Spleen (tissue), 11 donors: ENCODE results near the gene GAB2. TPM values are rescaled to one million over a fixed set of nuclear protein-coding genes. Genes with fewer than 3 reads are reported as not detected.

Source experiments
- DNase-seq: peaks from one replicate; pipeline ENCODE4 v3.0.0-alpha.2; 2020
- H3K27ac ChIP-seq, 8 donors: fragments of 200-600 bp; sonication (generic) in 7 of 8; 1 replicate in 4 of 8; 2 replicates in 4 of 8; pipeline versions ENCODE4 v1.5.0 to v1.8.0; 2016 to 2021; ENCODE audit warnings: inconsistent platforms in 4 of 8, mild to moderate bottlenecking in 4 of 8, moderate library complexity in 1 of 8
- H3K27me3 ChIP-seq, 7 donors: fragments of 200-600 bp; sonication (generic) in 6 of 7; replicated peaks in 1 of 7; 1 replicate in 4 of 7; 2 replicates in 3 of 7; pipeline versions ENCODE4 v1.5.0 to v1.8.0; 2016 to 2021; ENCODE audit warnings: inconsistent platforms in 3 of 7, mild to moderate bottlenecking in 1 of 7
- H3K36me3 ChIP-seq, 6 donors: fragments of 200-600 bp; sonication (generic) in 5 of 6; 1 replicate in 4 of 6; 2 replicates in 2 of 6; pipeline versions ENCODE4 v1.5.0 to v1.8.0; 2016 to 2021; ENCODE audit warnings: inconsistent platforms in 2 of 6
- H3K4me1 ChIP-seq, 6 donors: fragments of 200-600 bp; sonication (generic) in 5 of 6; 1 replicate in 3 of 6; 2 replicates in 3 of 6; pipeline versions ENCODE4 v1.5.0 to v1.8.0; 2016 to 2021; ENCODE audit warnings: inconsistent platforms in 3 of 6
- H3K4me3 ChIP-seq, 8 donors: fragments of 200-600 bp; sonication (generic) in 7 of 8; 1 replicate in 4 of 8; 2 replicates in 4 of 8; pipeline versions ENCODE4 v1.5.0 to v1.8.0; 2016 to 2021; ENCODE audit warnings: inconsistent platforms in 4 of 8, mild to moderate bottlenecking in 4 of 8, moderate library complexity in 2 of 8
- H3K9me3 ChIP-seq, 8 donors: fragments of 200-600 bp; sonication (generic) in 7 of 8; 1 replicate in 4 of 8; 2 replicates in 4 of 8; pipeline versions ENCODE4 v1.5.0 to v1.8.0; 2016 to 2021; ENCODE audit warnings: inconsistent platforms in 4 of 8
- CTCF ChIP-seq, 11 experiments: fragments of 200-600 bp in 7 of 11; fragments of 450-650 bp in 4 of 11; sonication (generic) in 4 of 11; IDR thresholded peaks in 8 of 11; conservative IDR thresholded peaks in 3 of 11; 1 replicate in 7 of 11; 2 replicates in 4 of 11; pipeline versions ENCODE4 v1.4.0 to v1.8.0; 2016 to 2021; ENCODE audit warnings: antibody characterized with exemption in 11 of 11, inconsistent platforms in 4 of 11, mild to moderate bottlenecking in 1 of 11
- POLR2A ChIP-seq, 3 donors: fragments of 450-650 bp; IDR thresholded peaks; one replicate each; pipeline ENCODE4 v1.5.1; 2017; ENCODE audit warnings: antibody characterized with exemption in 3 of 3, mild to moderate bottlenecking in 1 of 3
- POLR2AphosphoS5 ChIP-seq, 3 donors: sonication (generic); formaldehyde crosslinking; IDR thresholded peaks; one replicate each; pipeline ENCODE4 v1.5.1; 2017; ENCODE audit warnings: antibody characterized with exemption in 3 of 3
- WGBS, 5 donors: extraction: QIAGEN DNeasy Blood & Tissue Kit in 3 of 5; methylation state at CpG; one replicate each; pipeline versions ENCODE4 v1.1.5 to v1.1.7; 2013 to 2018; 5-methylcytosine and 5-hydroxymethylcytosine counted together
- intact Hi-C: fragments of 100-400 bp; cut with DNase I; formaldehyde crosslinking; loops from one replicate; pipeline ENCODE4 v1.15.0; 2023; ENCODE audit warnings: low total_unique reads
- polyA plus RNA-seq, 3 donors: library from polyadenylated mRNA; stranded (reverse); fragments of 200-250 nt; gene quantifications; one replicate each; pipeline ENCODE4 v1.2.1, GENCODE V29; 2013
- total RNA-seq, 7 donors: library from RNA; depleted of rRNA in 3 of 7; stranded (reverse); fragments of >200 nt in 3 of 7; fragmentation: NEBNext Ultra II Directional in 4 of 7; extraction: Animal tissue kit (Norgen Biotek cat#: 25700) in 4 of 7; gene quantifications; one replicate each; pipeline versions ENCODE4 v1.1.0 to v1.2.1, GENCODE V29; 2016 to 2021
- donor health status: healthy with polysubstance abuse.
- donor health status: DM: no; HTN: no; CAD: no; lungs with moderate emphysema.
- donor health status: DM: no; HTN: no; CAD: no.
- donor health status: Bipolar disorder and iron deficiency.
- donor health status: healthy.
- donor health status: DM: no; HTN: no; CAD: no.
- donor health status: DM: yes; HTN: yes; CAD: no.

Gene GAB2
- total and polyA plus RNA-seq, 10 donors = 2.3 to 57.7 (median 47.0) TPM

GRCh38 chr11:78432956-78433355, 15.3 kb upstream of the GAB2 start:
- intact Hi-C loops = no loop called here
- Histone ChIP-seq H3K27ac (no peak overlapping the region), H3K4me3 (no peak overlapping the region), H3K27me3 (no peaks in the 10 kb centered on the region), H3K36me3 (peaks cover 0 to 4% (median 0%) of the 10 kb centered on the region in 6 donors), H3K4me1 (peaks cover 6 to 36% (median 23%) of the 10 kb centered on the region in 6 donors), H3K9me3 (no peaks in the 10 kb centered on the region)
- no peak for TF ChIP-seq CTCF (IDR thresholded peaks at IDR 0.05 in 8 of 11, conservative IDR thresholded peaks at IDR 0.05 in 3 of 11)
- TF ChIP-seq POLR2AphosphoS5 (IDR thresholded peaks at IDR 0.05) = no peak
- no peak for TF ChIP-seq POLR2A (IDR thresholded peaks at IDR 0.05)
- no peak for DNase-seq
- WGBS, 5 donors = 89 to 92% (median 90%) methylated on average over 1 of the region's 1 CpG

GRCh38 chr11:78432058-78432515, 14.5 kb upstream of the GAB2 start:
- 73 to 86% (median 79%) methylated on average over 4 of the region's 4 CpGs for WGBS, 5 donors

GRCh38 chr11:78429660-78430059, 12.0 kb upstream of the GAB2 start:
- H3K4me3 ChIP-seq = peak overlapping the region in 1 of 8 donors; percentile 53
- 22 to 38% (median 34%) methylated on average over 4 of the region's 4 CpGs for WGBS, 5 donors
- peak overlapping the region in 5 of 8 donors; percentile 23 to 89 (median 83) for H3K27ac ChIP-seq
- intact Hi-C loops = no loop called here
- H3K9me3 ChIP-seq = no peaks in the 10 kb centered on the region
- H3K27me3 ChIP-seq = no peaks in the 10 kb centered on the region
- no peaks in the 10 kb centered on the region for H3K36me3 ChIP-seq
- no peak for DNase-seq
- TF ChIP-seq POLR2A (IDR thresholded peaks at IDR 0.05) (no peak), POLR2AphosphoS5 (IDR thresholded peaks at IDR 0.05) (peak in 1 of 3 donors; percentile 60)
- peaks cover 11 to 69% (median 40%) of the 10 kb centered on the region in 6 donors for H3K4me1 ChIP-seq

More at GRCh38 chr11:78432058-78432515, 14.5 kb upstream of the GAB2 start:
- no peak overlapping the region for H3K27ac ChIP-seq
- H3K4me3 ChIP-seq = no peak overlapping the region
- no peaks in the 10 kb centered on the region for H3K9me3 ChIP-seq
- peaks cover 0 to 4% (median 0%) of the 10 kb centered on the region in 6 donors for H3K36me3 ChIP-seq
- DNase-seq = no peak
- H3K4me1 ChIP-seq = peaks cover 11 to 44% (median 27%) of the 10 kb centered on the region in 6 donors
- no peaks in the 10 kb centered on the region for H3K27me3 ChIP-seq
- TF ChIP-seq CTCF (IDR thresholded peaks at IDR 0.05 in 8 of 11, conservative IDR thresholded peaks at IDR 0.05 in 3 of 11) = peak in 9 of 11 experiments; percentile 7 to 59 (median 42)
- TF ChIP-seq POLR2A (IDR thresholded peaks at IDR 0.05) = no peak
- intact Hi-C loops = no loop called here

- Histone ChIP-seq H3K27me3 (no peaks in the 10 kb centered on the region), H3K9me3 (no peaks in the 10 kb centered on the region), H3K27ac (peak overlapping the region in 5 of 8 donors; percentile 23 to 89 (median 83)), H3K4me1 (peaks cover 11 to 73% (median 44%) of the 10 kb centered on the region in 6 donors), H3K36me3 (no peaks in the 10 kb centered on the region), H3K4me3 (peak overlapping the region in 1 of 8 donors; percentile 53)
- no peak for DNase-seq
- intact Hi-C loops = no loop called here
- TF ChIP-seq POLR2A (IDR thresholded peaks at IDR 0.05) (no peak), CTCF (IDR thresholded peaks at IDR 0.05 in 8 of 11, conservative IDR thresholded peaks at IDR 0.05 in 3 of 11) (no peak), POLR2AphosphoS5 (IDR thresholded peaks at IDR 0.05) (no peak)
Measured at GRCh38 chr11:78429209-78429608, 11.6 kb upstream of the GAB2 start.
